Astrocyte (in vitro differentiated cells and primary cell): ENCODE measurements around the gene ART5.
"Not testable (repeated sequence)": the region's sequence is repeated elsewhere in the genome, so short reads cannot be mapped to it uniquely, and the experiment has no call there.

Experiments used
- CTCF ChIP-seq: IDR thresholded peaks from 2 replicates; pipeline ENCODE4 v1.5.1; 2011; ENCODE audit warnings: low read depth, mild to moderate bottlenecking, inconsistent platforms, low read length, moderate library complexity; ENCODE audit not compliant: insufficient read depth
- EZH2 ChIP-seq: IDR thresholded peaks from 2 replicates; pipeline ENCODE4 v1.6.1; 2012; ENCODE audit warnings: mild to moderate bottlenecking, low read length, inconsistent platforms; ENCODE audit not compliant: insufficient read depth

DNA sequence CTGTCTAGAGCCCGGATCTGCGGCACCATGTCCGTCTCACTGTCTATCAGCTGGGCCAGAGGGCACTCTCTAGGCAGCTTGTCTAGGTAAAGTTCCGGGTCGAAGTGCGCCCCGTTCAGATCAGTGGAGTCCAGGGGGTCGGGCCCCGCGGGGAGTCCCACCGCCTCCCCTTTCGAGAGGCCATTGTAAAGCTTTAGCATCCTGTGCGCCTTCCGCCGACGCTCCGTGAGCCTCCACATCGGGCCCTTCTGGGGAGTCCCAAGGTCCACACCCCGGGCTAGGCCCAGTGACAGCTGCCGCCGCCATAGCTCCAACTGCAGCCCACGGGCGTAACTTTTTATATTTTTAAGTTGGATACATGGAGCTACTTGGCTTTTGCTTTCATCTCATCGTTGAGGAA is 50.5 kb downstream of the ART5 start:
- TF ChIP-seq CTCF, EZH2: not testable (repeated sequence)
